ENCODE data around the gene TBC1D8.

DNA sequence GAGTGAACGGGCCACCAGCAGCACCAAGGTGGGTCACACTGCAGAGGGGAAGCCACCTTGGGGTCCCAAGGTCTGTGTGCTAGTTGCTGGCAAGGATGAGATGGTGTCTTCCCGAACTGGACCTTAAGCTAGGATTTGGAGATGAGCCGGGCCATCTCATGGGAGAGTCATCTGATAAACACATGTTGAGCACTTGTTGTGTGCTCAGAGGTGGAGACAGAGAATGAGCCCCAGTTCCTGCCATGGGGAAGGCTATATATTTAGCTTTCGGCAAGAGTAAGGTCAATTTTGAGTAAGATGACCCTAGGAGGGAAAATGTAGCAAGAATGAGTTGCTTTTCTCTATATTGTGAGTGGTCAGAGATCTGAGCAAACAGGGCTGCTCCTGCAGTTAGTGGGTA lies 190.5 kb downstream of the TBC1D8 start:
- TF ChIP-seq CTCF (IDR thresholded peaks at IDR 0.05) = no peak
- no peak for TF ChIP-seq POLR2A (IDR thresholded peaks at IDR 0.05)

All from prostate gland (tissue), 2 donors.